ENCODE measurements around the gene KIRREL3. TPM values are rescaled to one million over a fixed set of nuclear protein-coding genes. Genes with fewer than 3 reads are reported as not detected.

The KIRREL3 gene
- total RNA-seq, 3 donors from 2014 or later: 0.32 to 0.33 TPM; not detected in 1

GRCh38 chr11:126567419-126567818 is 433.2 kb downstream of the KIRREL3 start:
- no peaks in the 10 kb centered on the region for H3K9me3 ChIP-seq
- intact Hi-C loops (cut with DNase I; ENCODE audit: low total_unique reads): no loop called here
- no peak for TF ChIP-seq CTCF (IDR thresholded peaks at IDR 0.05)
- TF ChIP-seq POLR2A (IDR thresholded peaks at IDR 0.05): no peak
- TF ChIP-seq POLR2AphosphoS5 (IDR thresholded peaks at IDR 0.05): no peak
- no peak overlapping the region for H3K4me3 ChIP-seq
- H3K4me1 ChIP-seq: no peaks in the 10 kb centered on the region
- DNase-seq (ENCODE audit: low spot score in 2 of 2): no peak
- peaks cover 0 to 4% of the 10 kb centered on the region in 2 donors for H3K27me3 ChIP-seq
- H3K36me3 ChIP-seq: no peaks in the 10 kb centered on the region
- H3K27ac ChIP-seq: no peak overlapping the region

- intact Hi-C loops (cut with DNase I; ENCODE audit: low total_unique reads): no loop called here
- H3K27me3 ChIP-seq: peaks cover 0 to 4% of the 10 kb centered on the region in 2 donors
Measured at GRCh38 chr11:126564566-126564965, 436.0 kb downstream of the KIRREL3 start.

GRCh38 chr11:126561327-126561893 is 439.2 kb downstream of the KIRREL3 start:
- H3K36me3 ChIP-seq: no peaks in the 10 kb centered on the region
- no peak overlapping the region for H3K27ac ChIP-seq
- intact Hi-C loops (cut with DNase I; ENCODE audit: low total_unique reads): no loop called here
- H3K4me3 ChIP-seq: no peak overlapping the region
- DNase-seq (ENCODE audit: low spot score in 2 of 2): no peak
- H3K4me1 ChIP-seq: no peaks in the 10 kb centered on the region
- no peaks in the 10 kb centered on the region for H3K27me3 ChIP-seq
- H3K9me3 ChIP-seq: no peaks in the 10 kb centered on the region
- no peak for TF ChIP-seq POLR2A (IDR thresholded peaks at IDR 0.05)
- TF ChIP-seq POLR2AphosphoS5 (IDR thresholded peaks at IDR 0.05): no peak
- no peak for TF ChIP-seq CTCF (IDR thresholded peaks at IDR 0.05)

More at GRCh38 chr11:126564566-126564965, 436.0 kb downstream of the KIRREL3 start:
- TF ChIP-seq POLR2A (IDR thresholded peaks at IDR 0.05) (no peak), POLR2AphosphoS5 (IDR thresholded peaks at IDR 0.05) (no peak), CTCF (IDR thresholded peaks at IDR 0.05) (no peak)
- DNase-seq (ENCODE audit: low spot score in 2 of 2): no peak
- no peak overlapping the region for H3K4me3 ChIP-seq
- H3K4me1 ChIP-seq: no peaks in the 10 kb centered on the region
- no peaks in the 10 kb centered on the region for H3K36me3 ChIP-seq
- no peak overlapping the region for H3K27ac ChIP-seq
- no peaks in the 10 kb centered on the region for H3K9me3 ChIP-seq

DNA sequence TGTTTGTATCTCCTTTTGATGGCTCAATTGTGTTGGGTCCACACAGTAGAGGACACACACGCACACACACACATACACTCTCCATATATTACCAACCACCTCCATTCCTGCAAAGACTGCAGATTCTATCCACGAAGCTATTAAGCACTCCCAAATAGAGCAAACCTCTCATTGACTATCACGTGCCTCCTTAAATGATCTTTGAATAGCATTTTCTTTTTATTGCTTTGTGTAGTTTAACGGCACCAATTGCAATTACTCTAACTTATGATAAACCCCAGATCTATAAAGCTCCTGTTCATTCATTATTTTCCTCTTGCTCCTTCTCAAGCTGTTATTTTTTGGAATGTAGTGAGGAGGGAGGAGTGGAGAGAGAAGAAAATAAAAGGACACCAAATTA is 440.3 kb downstream of the KIRREL3 start:
- Histone ChIP-seq H3K9me3 (no peaks in the 10 kb centered on the region), H3K4me3 (no peak overlapping the region), H3K36me3 (no peaks in the 10 kb centered on the region), H3K4me1 (no peaks in the 10 kb centered on the region), H3K27ac (no peak overlapping the region), H3K27me3 (no peaks in the 10 kb centered on the region)
- no peak for TF ChIP-seq POLR2AphosphoS5 (IDR thresholded peaks at IDR 0.05)
- intact Hi-C loops (cut with DNase I; ENCODE audit: low total_unique reads): no loop called here
- no peak for DNase-seq (ENCODE audit: low spot score in 2 of 2)

DNA sequence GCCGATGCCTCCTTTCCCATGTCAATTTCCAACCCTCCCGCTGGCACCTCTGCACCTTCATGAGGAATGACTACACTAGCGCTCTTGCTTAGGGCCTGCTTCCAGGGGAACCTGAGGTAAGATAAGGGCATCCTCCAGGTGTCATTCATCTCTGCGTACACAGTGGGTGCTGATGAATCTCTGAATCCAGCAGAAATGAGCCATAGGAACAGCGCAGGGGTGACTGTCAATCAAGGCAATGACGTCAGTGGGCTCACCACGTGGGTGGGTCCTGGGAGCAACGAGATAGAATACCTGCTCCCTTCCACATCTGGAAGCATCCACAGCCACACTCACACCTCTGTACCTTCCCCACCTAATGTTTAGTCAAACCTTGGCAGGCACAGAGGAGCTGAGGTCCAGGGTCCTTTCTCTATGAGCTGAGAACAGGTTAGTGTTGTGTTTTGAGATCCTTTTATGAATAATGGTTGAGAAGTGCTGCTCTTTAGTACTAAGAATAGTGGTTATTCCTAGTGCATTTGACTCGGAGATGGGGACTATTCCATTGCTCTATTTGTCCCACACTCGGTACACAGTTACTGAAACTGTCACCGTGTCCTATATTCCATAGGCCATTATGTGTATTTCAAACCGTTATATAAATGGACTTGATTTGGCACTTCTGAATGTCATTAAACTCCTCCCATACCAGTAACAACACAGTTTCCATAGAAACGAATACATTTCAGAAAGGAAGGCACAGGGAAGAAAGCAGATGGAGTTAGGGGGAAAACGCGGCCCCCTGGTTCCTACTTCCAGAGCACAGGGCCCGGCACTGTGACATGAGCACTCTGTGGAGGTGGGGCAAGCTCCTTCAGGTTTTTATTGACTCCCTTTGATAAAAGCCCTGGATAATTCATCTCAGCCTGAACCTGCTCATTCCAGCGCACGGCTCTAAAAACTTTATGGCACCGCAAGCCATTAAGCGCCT is 451.7 kb downstream of the KIRREL3 start:
- Histone ChIP-seq H3K36me3 (no peaks in the 10 kb centered on the region), H3K9me3 (no peaks in the 10 kb centered on the region), H3K27ac (no peak overlapping the region), H3K4me1 (no peaks in the 10 kb centered on the region), H3K27me3 (no peaks in the 10 kb centered on the region), H3K4me3 (no peak overlapping the region)
- no peak for DNase-seq (ENCODE audit: low spot score in 2 of 2)
- TF ChIP-seq POLR2A (IDR thresholded peaks at IDR 0.05) (no peak), POLR2AphosphoS5 (IDR thresholded peaks at IDR 0.05) (no peak), CTCF (IDR thresholded peaks at IDR 0.05) (no peak)
- intact Hi-C loops (cut with DNase I; ENCODE audit: low total_unique reads): loop anchor here (10.0 kb wide), 1 partner anchor 1086 kb away; no protein-coding TSS in a partner anchor
